ENCODE measurements around the gene PTPN4.

GRCh38 chr2:119782308-119783027 lies 22.7 kb downstream of the PTPN4 start:
- TF ChIP-seq CTCF (CRISPR knock-in tag; IDR thresholded peaks at IDR 0.05) = no peak
- no peak for TF ChIP-seq GABPB1 (CRISPR knock-in tag; IDR thresholded peaks at IDR 0.05)
- no peak for TF ChIP-seq SKI (IDR thresholded peaks at IDR 0.05; ENCODE audit: partially characterized antibody)
- TF ChIP-seq SIN3A (IDR thresholded peaks at IDR 0.05; ENCODE audit: borderline replicate concordance, low read depth, low read length) = no peak
- no peak for TF ChIP-seq HNRNPUL1 (IDR thresholded peaks at IDR 0.05; ENCODE audit: low read depth, low read length)
- no peak for TF ChIP-seq DNMT1 (CRISPR knock-in tag; IDR thresholded peaks at IDR 0.05)
- TF ChIP-seq CBX1 (IDR thresholded peaks at IDR 0.05; ENCODE audit: low read depth) = no peak
- no peak for TF ChIP-seq ZBTB7A (CRISPR knock-in tag; IDR thresholded peaks at IDR 0.05)
- TF ChIP-seq ZNF740 (CRISPR knock-in tag; IDR thresholded peaks at IDR 0.05) = no peak
- TF ChIP-seq POLR2A (IDR thresholded peaks at IDR 0.05; ENCODE audit: insufficient read depth in 1 of 2, low read depth in 2 of 2, low read length in 2 of 2) = no peak
- TF ChIP-seq U2AF1 (optimal IDR thresholded peaks at IDR 0.05; ENCODE audit: low read depth, low read length) = no peak

Data from HepG2 (cell line).